ENCODE results near the gene TULP4.
"Not testable (repeated sequence)": the region's sequence is repeated elsewhere in the genome, so short reads cannot be mapped to it uniquely, and the experiment has no call there.

Gene TULP4

GRCh38 chr6:158284007-158284875, 28.0 kb upstream of the TULP4 start:
- Histone ChIP-seq H3K9me3 (ENCODE audit: control insufficient read depth, insufficient read depth, low read length) (no peaks in the 10 kb centered on the region), H3K9ac (ENCODE audit: low read depth, low read length) (peak overlapping the region; percentile 56), H3K4me1 (ENCODE audit: control insufficient read depth, insufficient read depth, low read length) (peaks cover 37% of the 10 kb centered on the region), H3K27me3 (ENCODE audit: control insufficient read depth, insufficient read depth, low read length) (no peaks in the 10 kb centered on the region), H3K36me3 (ENCODE audit: control insufficient read depth, insufficient read depth, low read length) (no peaks in the 10 kb centered on the region), H3K4me3 (ENCODE audit: low read depth, low read length) (peak overlapping the region; percentile 1)

GRCh38 chr6:158284876-158285655, 27.2 kb upstream of the TULP4 start:
- peaks cover 37% of the 10 kb centered on the region for H3K4me1 ChIP-seq (ENCODE audit: control insufficient read depth, insufficient read depth, low read length)
- no peak overlapping the region for H3K9ac ChIP-seq (ENCODE audit: low read depth, low read length)
- no peaks in the 10 kb centered on the region for H3K36me3 ChIP-seq (ENCODE audit: control insufficient read depth, insufficient read depth, low read length)
- peak overlapping the region; percentile 1 for H3K4me3 ChIP-seq (ENCODE audit: low read depth, low read length)
- no peaks in the 10 kb centered on the region for H3K27me3 ChIP-seq (ENCODE audit: control insufficient read depth, insufficient read depth, low read length)
- H3K9me3 ChIP-seq (ENCODE audit: control insufficient read depth, insufficient read depth, low read length) = no peaks in the 10 kb centered on the region

GRCh38 chr6:158285656-158286021, 26.6 kb upstream of the TULP4 start:
- Histone ChIP-seq H3K27me3 (ENCODE audit: control insufficient read depth, insufficient read depth, low read length) (no peaks in the 10 kb centered on the region), H3K4me1 (ENCODE audit: control insufficient read depth, insufficient read depth, low read length) (peaks cover 37% of the 10 kb centered on the region), H3K4me3 (ENCODE audit: low read depth, low read length) (no peak overlapping the region), H3K36me3 (ENCODE audit: control insufficient read depth, insufficient read depth, low read length) (no peaks in the 10 kb centered on the region), H3K9me3 (ENCODE audit: control insufficient read depth, insufficient read depth, low read length) (no peaks in the 10 kb centered on the region), H3K9ac (ENCODE audit: low read depth, low read length) (no peak overlapping the region)

DNA sequence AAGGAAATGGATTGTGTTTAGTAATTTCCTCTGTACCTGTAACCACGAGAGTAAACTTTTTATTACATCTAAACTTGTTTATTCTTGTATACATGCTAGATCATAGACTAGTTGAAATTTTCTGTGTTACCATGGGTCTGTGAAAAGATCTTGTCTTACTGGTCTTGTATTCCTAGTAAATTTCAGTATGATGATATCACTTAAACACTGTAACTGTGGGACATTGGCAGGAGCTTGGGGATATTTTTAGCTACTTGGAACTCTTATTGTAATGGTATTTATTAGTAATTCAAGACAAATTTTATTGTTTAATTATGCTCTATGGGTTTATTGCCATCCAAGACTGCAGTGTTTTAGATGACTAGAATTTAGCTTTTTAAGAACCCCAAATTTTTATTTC, 25.9 kb upstream of the TULP4 start:
- Histone ChIP-seq H3K4me1 (ENCODE audit: control insufficient read depth, insufficient read depth, low read length) (peaks cover 35% of the 10 kb centered on the region), H3K9me3 (ENCODE audit: control insufficient read depth, insufficient read depth, low read length) (no peaks in the 10 kb centered on the region), H3K4me3 (ENCODE audit: low read depth, low read length) (no peak overlapping the region), H3K36me3 (ENCODE audit: control insufficient read depth, insufficient read depth, low read length) (no peaks in the 10 kb centered on the region), H3K9ac (ENCODE audit: low read depth, low read length) (no peak overlapping the region), H3K27me3 (ENCODE audit: control insufficient read depth, insufficient read depth, low read length) (no peaks in the 10 kb centered on the region)

- Histone ChIP-seq H3K9ac (ENCODE audit: low read depth, low read length) (no peak overlapping the region), H3K36me3 (ENCODE audit: control insufficient read depth, insufficient read depth, low read length) (no peaks in the 10 kb centered on the region), H3K4me3 (ENCODE audit: low read depth, low read length) (no peak overlapping the region), H3K27me3 (ENCODE audit: control insufficient read depth, insufficient read depth, low read length) (no peaks in the 10 kb centered on the region), H3K9me3 (ENCODE audit: control insufficient read depth, insufficient read depth, low read length) (no peaks in the 10 kb centered on the region), H3K4me1 (ENCODE audit: control insufficient read depth, insufficient read depth, low read length) (peaks cover 30% of the 10 kb centered on the region)
Observed at GRCh38 chr6:158287047-158287446, 25.2 kb upstream of the TULP4 start.

DNA sequence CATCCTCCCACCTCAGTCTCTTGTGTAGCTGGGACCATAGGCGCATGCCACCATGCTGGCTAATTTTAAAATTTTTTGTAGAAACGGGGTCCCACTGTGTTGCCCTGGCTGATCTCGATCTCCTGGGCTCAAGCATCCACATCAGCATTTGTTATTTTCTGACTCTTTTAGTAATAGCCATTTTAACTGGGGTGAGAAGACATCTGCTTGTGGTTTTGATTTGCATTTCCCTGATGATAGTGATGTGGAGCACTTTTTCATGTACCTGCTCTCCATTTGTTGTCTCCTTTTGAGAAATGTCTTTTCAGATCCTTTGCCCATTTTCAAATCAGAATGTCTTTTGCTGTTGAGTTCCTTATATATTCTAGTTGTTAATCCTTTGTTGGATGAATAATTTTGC, 22.2 kb upstream of the TULP4 start:
- Histone ChIP-seq H3K9me3 (ENCODE audit: control insufficient read depth, insufficient read depth, low read length) (no peaks in the 10 kb centered on the region), H3K4me1 (ENCODE audit: control insufficient read depth, insufficient read depth, low read length) (peaks cover 9% of the 10 kb centered on the region), H3K9ac (ENCODE audit: low read depth, low read length) (no peak overlapping the region), H3K4me3 (ENCODE audit: low read depth, low read length) (no peak overlapping the region), H3K27me3 (ENCODE audit: control insufficient read depth, insufficient read depth, low read length) (no peaks in the 10 kb centered on the region), H3K36me3 (ENCODE audit: control insufficient read depth, insufficient read depth, low read length) (no peaks in the 10 kb centered on the region)

DNA sequence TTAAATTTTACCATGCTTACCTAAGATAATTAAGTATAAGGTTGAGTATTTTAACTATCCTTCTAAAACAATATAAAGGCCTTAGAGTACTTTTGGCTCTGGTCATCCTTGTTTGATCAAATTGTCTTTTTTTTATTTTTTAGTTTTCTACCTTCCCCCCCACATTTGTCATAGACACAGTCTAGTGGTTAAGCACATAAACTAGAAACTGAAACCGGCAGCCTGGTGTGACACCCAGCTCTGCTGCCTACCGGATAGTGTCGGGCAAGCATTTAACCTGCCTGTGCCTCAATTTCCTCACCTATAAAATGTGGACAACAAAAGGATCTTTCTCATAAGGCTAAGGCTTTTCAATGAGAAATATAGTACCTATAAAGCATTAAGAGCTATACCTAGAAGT, 21.6 kb upstream of the TULP4 start:
- no peak overlapping the region for H3K4me3 ChIP-seq (ENCODE audit: low read depth, low read length)
- H3K27me3 ChIP-seq (ENCODE audit: control insufficient read depth, insufficient read depth, low read length) = no peaks in the 10 kb centered on the region
- no peaks in the 10 kb centered on the region for H3K9me3 ChIP-seq (ENCODE audit: control insufficient read depth, insufficient read depth, low read length)
- H3K4me1 ChIP-seq (ENCODE audit: control insufficient read depth, insufficient read depth, low read length) = peaks cover 5% of the 10 kb centered on the region
- peaks cover 3% of the 10 kb centered on the region for H3K36me3 ChIP-seq (ENCODE audit: control insufficient read depth, insufficient read depth, low read length)
- H3K9ac ChIP-seq (ENCODE audit: low read depth, low read length) = no peak overlapping the region

- Histone ChIP-seq H3K9me3 (ENCODE audit: control insufficient read depth, insufficient read depth, low read length) (peaks cover 8% of the 10 kb centered on the region), H3K9ac (ENCODE audit: low read depth, low read length) (no peak overlapping the region), H3K4me3 (ENCODE audit: low read depth, low read length) (no peak overlapping the region), H3K36me3 (ENCODE audit: control insufficient read depth, insufficient read depth, low read length) (peaks cover 3% of the 10 kb centered on the region), H3K4me1 (ENCODE audit: control insufficient read depth, insufficient read depth, low read length) (no peaks in the 10 kb centered on the region), H3K27me3 (ENCODE audit: control insufficient read depth, insufficient read depth, low read length) (no peaks in the 10 kb centered on the region)
Observed at GRCh38 chr6:158292016-158292415, 20.2 kb upstream of the TULP4 start.

- Histone ChIP-seq H3K9ac (ENCODE audit: low read depth, low read length) (no peak overlapping the region), H3K36me3 (ENCODE audit: control insufficient read depth, insufficient read depth, low read length) (peaks cover 3% of the 10 kb centered on the region), H3K27me3 (ENCODE audit: control insufficient read depth, insufficient read depth, low read length) (no peaks in the 10 kb centered on the region), H3K9me3 (ENCODE audit: control insufficient read depth, insufficient read depth, low read length) (peaks cover 10% of the 10 kb centered on the region), H3K4me3 (ENCODE audit: low read depth, low read length) (no peak overlapping the region), H3K4me1 (ENCODE audit: control insufficient read depth, insufficient read depth, low read length) (no peaks in the 10 kb centered on the region)
Observed at GRCh38 chr6:158293122-158293521, 19.1 kb upstream of the TULP4 start.

- H3K27me3 ChIP-seq (ENCODE audit: control insufficient read depth, insufficient read depth, low read length); H3K36me3 ChIP-seq (ENCODE audit: control insufficient read depth, insufficient read depth, low read length); H3K4me3 ChIP-seq (ENCODE audit: low read depth, low read length); H3K9ac ChIP-seq (ENCODE audit: low read depth, low read length); H3K4me1 ChIP-seq (ENCODE audit: control insufficient read depth, insufficient read depth, low read length): not testable (repeated sequence)
- H3K9me3 ChIP-seq (ENCODE audit: control insufficient read depth, insufficient read depth, low read length) = peaks cover 10% of the 10 kb centered on the region
Observed at GRCh38 chr6:158295976-158296853, 16.1 kb upstream of the TULP4 start.

DNA sequence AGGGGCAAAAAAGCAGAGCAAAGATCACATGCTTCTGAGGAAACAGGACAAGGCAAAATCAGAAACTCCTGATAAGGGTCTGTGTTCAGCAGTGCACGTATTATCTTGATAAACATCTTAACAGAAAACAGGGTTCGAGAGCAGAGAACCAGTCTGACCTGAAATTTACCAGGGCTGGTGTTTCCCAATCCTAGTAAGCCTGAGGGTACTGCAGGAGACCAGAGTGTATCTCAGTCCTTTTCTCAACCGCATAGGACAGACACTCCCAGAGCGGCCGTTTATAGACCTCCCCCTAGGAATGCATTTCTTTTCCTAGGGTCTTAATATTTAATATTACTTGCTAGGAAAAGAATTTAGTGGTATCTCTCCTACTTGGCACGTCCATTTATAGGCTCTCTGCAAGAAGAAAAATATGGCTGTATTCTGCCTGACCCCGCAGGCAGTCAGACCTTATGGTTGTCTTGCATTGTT, 15.4 kb upstream of the TULP4 start:
- H3K27me3 ChIP-seq (ENCODE audit: control insufficient read depth, insufficient read depth, low read length); H3K36me3 ChIP-seq (ENCODE audit: control insufficient read depth, insufficient read depth, low read length): not testable (repeated sequence)

More for the DNA sequence above, 15.4 kb upstream of the TULP4 start:
- not testable (repeated sequence) for H3K4me3 ChIP-seq (ENCODE audit: low read depth, low read length); H3K9ac ChIP-seq (ENCODE audit: low read depth, low read length); H3K4me1 ChIP-seq (ENCODE audit: control insufficient read depth, insufficient read depth, low read length)
- H3K9me3 ChIP-seq (ENCODE audit: control insufficient read depth, insufficient read depth, low read length) = peaks cover 10% of the 10 kb centered on the region
